Breast epithelium (tissue), 3 donors: Measurements from ENCODE around the gene NCR3LG1.

Source experiments
- CTCF ChIP-seq, 3 donors: fragments of 450-650 bp; IDR thresholded peaks; one replicate each; pipeline ENCODE4 v1.5.1; 2016 to 2017; ENCODE audit warnings: antibody characterized with exemption in 3 of 3, mild to moderate bottlenecking in 3 of 3, moderate library complexity in 3 of 3
- POLR2A ChIP-seq: fragments of 450-650 bp; IDR thresholded peaks from one replicate; pipeline ENCODE4 v1.6.1; 2016; ENCODE audit warnings: antibody characterized with exemption, mild to moderate bottlenecking, moderate library complexity
- POLR2AphosphoS5 ChIP-seq, 3 donors: sonication (generic); formaldehyde crosslinking; IDR thresholded peaks; one replicate each; pipeline ENCODE4 v1.6.1; 2017; ENCODE audit warnings: antibody characterized with exemption in 3 of 3

- TF ChIP-seq CTCF (IDR thresholded peaks at IDR 0.05): no peak
- TF ChIP-seq POLR2A: no peak
- no peak for TF ChIP-seq POLR2AphosphoS5 (IDR thresholded peaks at IDR 0.05)
These were observed 14.9 kb downstream of the NCR3LG1 start for GRCh38 chr11:17366495-17366894.
